ENCODE data around the gene EDDM13. TPM values are rescaled to one million over a fixed set of nuclear protein-coding genes. Genes with fewer than 3 reads are reported as not detected.

EDDM13 gene
- total and polyA plus RNA-seq, 2 of the 13 experiments (the other 11 are each of a cell fraction or from before 2014, with no cell fraction given), result not detected

DNA sequence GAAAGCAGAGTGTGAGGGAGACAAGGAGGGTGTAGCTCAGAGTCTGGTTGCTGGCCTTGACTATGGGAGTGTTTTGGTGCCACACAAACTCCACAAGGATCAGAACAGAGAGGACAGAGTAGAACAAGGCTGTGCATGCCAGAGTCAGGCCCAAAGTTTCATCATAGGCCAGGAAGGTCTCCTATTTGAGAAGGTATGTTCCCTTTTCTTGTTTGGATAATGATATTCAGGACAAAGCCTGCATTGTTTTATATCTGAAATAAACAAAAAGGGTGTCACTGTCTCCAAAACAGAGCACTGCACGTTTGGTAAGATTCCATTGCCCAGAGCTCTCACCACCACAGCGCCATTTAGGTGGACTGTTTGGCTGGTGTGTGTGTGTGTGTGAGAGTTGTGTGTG is 45.2 kb downstream of the EDDM13 start (continued):
- TF ChIP-seq, protein P1, sequence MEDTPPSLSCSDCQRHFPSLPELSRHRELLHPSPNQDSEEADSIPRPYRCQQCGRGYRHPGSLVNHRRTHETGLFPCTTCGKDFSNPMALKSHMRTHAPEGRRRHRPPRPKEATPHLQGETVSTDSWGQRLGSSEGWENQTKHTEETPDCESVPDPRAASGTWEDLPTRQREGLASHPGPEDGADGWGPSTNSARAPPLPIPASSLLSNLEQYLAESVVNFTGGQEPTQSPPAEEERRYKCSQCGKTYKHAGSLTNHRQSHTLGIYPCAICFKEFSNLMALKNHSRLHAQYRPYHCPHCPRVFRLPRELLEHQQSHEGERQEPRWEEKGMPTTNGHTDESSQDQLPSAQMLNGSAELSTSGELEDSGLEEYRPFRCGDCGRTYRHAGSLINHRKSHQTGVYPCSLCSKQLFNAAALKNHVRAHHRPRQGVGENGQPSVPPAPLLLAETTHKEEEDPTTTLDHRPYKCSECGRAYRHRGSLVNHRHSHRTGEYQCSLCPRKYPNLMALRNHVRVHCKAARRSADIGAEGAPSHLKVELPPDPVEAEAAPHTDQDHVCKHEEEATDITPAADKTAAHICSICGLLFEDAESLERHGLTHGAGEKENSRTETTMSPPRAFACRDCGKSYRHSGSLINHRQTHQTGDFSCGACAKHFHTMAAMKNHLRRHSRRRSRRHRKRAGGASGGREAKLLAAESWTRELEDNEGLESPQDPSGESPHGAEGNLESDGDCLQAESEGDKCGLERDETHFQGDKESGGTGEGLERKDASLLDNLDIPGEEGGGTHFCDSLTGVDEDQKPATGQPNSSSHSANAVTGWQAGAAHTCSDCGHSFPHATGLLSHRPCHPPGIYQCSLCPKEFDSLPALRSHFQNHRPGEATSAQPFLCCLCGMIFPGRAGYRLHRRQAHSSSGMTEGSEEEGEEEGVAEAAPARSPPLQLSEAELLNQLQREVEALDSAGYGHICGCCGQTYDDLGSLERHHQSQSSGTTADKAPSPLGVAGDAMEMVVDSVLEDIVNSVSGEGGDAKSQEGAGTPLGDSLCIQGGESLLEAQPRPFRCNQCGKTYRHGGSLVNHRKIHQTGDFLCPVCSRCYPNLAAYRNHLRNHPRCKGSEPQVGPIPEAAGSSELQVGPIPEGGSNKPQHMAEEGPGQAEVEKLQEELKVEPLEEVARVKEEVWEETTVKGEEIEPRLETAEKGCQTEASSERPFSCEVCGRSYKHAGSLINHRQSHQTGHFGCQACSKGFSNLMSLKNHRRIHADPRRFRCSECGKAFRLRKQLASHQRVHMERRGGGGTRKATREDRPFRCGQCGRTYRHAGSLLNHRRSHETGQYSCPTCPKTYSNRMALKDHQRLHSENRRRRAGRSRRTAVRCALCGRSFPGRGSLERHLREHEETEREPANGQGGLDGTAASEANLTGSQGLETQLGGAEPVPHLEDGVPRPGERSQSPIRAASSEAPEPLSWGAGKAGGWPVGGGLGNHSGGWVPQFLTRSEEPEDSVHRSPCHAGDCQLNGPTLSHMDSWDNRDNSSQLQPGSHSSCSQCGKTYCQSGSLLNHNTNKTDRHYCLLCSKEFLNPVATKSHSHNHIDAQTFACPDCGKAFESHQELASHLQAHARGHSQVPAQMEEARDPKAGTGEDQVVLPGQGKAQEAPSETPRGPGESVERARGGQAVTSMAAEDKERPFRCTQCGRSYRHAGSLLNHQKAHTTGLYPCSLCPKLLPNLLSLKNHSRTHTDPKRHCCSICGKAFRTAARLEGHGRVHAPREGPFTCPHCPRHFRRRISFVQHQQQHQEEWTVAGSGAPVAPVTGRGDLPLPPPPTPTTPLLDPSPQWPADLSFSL (CRISPR knock-in tag; IDR thresholded peaks at IDR 0.05), result 0 out of 2 replicates have a peak, but pooled peaks have one; percentile 52

DNA sequence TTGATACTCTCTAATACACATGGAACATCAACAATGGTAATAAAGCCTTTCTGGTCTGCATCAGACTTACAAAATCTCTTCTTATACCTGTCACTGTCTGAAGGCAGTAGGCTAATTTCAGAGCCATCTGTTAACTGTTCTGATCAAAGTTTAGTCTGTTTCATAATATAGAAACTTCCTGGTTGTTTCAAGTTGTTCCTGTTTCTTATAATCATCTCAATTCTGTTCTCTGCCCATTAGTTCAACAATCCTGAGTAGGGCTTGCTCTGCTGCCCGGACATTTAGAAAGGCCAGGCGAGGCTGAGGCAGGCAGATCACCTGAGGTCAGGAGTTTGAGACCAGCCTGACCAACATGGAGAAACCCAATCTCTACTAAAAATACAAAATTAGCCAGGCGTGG is 47.4 kb downstream of the EDDM13 start:
- Histone ChIP-seq H3K4me2 (ENCODE audit: low read depth, low read length) (no peak overlapping the region), H3K27ac (ENCODE audit: extremely low read length, insufficient read depth, low read length) (no peak overlapping the region), H3K36me3 (replicated peaks in 1 of 2; ENCODE audit: control insufficient read depth in 1 of 2, insufficient read depth in 2 of 2, low read length in 2 of 2) (no peaks in the 10 kb centered on the region), H3K27me3 (ENCODE audit: control insufficient read depth in 1 of 2, insufficient read depth in 2 of 2, low read length in 2 of 2) (no peaks in the 10 kb centered on the region; a peak in 2 of 5 replicates), H3K4me1 (ENCODE audit: insufficient read depth, low read length) (peaks cover 36% of the 10 kb centered on the region), H2AFZ (ENCODE audit: low read length) (no peak overlapping the region), H3K9ac (ENCODE audit: insufficient read depth, low read depth, low read length) (no peak overlapping the region), H4K20me1 (ENCODE audit: insufficient read depth, low read length) (no peaks in the 10 kb centered on the region), H3K79me2 (ENCODE audit: insufficient read depth, low read length) (no peaks in the 10 kb centered on the region), H3K9me3 (ENCODE audit: low read length) (no peaks in the 10 kb centered on the region), H3K4me3 (replicated peaks in 1 of 3; ENCODE audit: insufficient read depth in 1 of 3, low read depth in 2 of 3, low read length in 3 of 3) (no peak overlapping the region)
- DNase-seq (ENCODE audit: low spot score) (no peak), ATAC-seq (no peak), FAIRE-seq (no peak)
- intact Hi-C loops (cut with micrococcal nuclease; ENCODE audit: unreplicated experiment), result loop anchor here (5.0 kb wide), 1 partner anchor 198 kb away; the partner anchor contains the start of gene ZNF787
- POLR2A ChIA-PET, result no interaction called here
- TF ChIP-seq, protein P2, sequence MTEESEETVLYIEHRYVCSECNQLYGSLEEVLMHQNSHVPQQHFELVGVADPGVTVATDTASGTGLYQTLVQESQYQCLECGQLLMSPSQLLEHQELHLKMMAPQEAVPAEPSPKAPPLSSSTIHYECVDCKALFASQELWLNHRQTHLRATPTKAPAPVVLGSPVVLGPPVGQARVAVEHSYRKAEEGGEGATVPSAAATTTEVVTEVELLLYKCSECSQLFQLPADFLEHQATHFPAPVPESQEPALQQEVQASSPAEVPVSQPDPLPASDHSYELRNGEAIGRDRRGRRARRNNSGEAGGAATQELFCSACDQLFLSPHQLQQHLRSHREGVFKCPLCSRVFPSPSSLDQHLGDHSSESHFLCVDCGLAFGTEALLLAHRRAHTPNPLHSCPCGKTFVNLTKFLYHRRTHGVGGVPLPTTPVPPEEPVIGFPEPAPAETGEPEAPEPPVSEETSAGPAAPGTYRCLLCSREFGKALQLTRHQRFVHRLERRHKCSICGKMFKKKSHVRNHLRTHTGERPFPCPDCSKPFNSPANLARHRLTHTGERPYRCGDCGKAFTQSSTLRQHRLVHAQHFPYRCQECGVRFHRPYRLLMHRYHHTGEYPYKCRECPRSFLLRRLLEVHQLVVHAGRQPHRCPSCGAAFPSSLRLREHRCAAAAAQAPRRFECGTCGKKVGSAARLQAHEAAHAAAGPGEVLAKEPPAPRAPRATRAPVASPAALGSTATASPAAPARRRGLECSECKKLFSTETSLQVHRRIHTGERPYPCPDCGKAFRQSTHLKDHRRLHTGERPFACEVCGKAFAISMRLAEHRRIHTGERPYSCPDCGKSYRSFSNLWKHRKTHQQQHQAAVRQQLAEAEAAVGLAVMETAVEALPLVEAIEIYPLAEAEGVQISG (CRISPR knock-in tag; IDR thresholded peaks at IDR 0.05), result no peak
- TF ChIP-seq RAD21 (CRISPR knock-in tag; IDR thresholded peaks at IDR 0.05) (no peak), ZNF660 (CRISPR knock-in tag; IDR thresholded peaks at IDR 0.05; ENCODE audit: borderline replicate concordance, low read depth) (no peak), GLI4 (CRISPR knock-in tag; IDR thresholded peaks at IDR 0.05; ENCODE audit: borderline replicate concordance) (no peak)
- WGBS (ENCODE audit: low lambda C conversion rate), result 60% methylated on average over 3 of the region's 3 CpGs
- no TSS peak for BruUV-seq (replicated peaks)
- CTCF ChIA-PET (ENCODE audit: low intra/inter-chr PET ratio, low total read pairs), result no interaction called here
- in situ Hi-C loops (cut with HindIII; ENCODE audit: extremely low pct_ligation_motif_present, low pct_unique_long_range_greater_than_20kb), result loop anchor here (10.0 kb wide), 1 partner anchor 245 kb away; no protein-coding TSS in a partner anchor
